ENCODE measurements around the gene TFIP11.

Gene TFIP11

GRCh38 chr22:26502688-26503561 is 9.3 kb downstream of the TFIP11 start:
- peak; percentile 53 to 69 for ATAC-seq

- ATAC-seq, result no peak
Measured at GRCh38 chr22:26501996-26502395, 10.3 kb downstream of the TFIP11 start.

- ATAC-seq, result no peak
Measured at GRCh38 chr22:26499188-26499703, 13.0 kb downstream of the TFIP11 start.

GRCh38 chr22:26496456-26496855 is 15.8 kb downstream of the TFIP11 start:
- ATAC-seq, result no peak

GRCh38 chr22:26494506-26494905 is 17.8 kb downstream of the TFIP11 start:
- ATAC-seq, result no peak

GRCh38 chr22:26492220-26492619 is 20.1 kb downstream of the TFIP11 start:
- ATAC-seq, result no peak

GRCh38 chr22:26489447-26490036 is 22.7 kb downstream of the TFIP11 start:
- no peak for ATAC-seq

GRCh38 chr22:26487996-26488395 is 24.3 kb downstream of the TFIP11 start:
- no peak for ATAC-seq

- ATAC-seq, result no peak
Measured at GRCh38 chr22:26486394-26486793, 25.9 kb downstream of the TFIP11 start.

- no peak for ATAC-seq
Measured at GRCh38 chr22:26485806-26486390, 26.4 kb downstream of the TFIP11 start.

- ATAC-seq, result no peak
Measured at GRCh38 chr22:26485013-26485412, 27.3 kb downstream of the TFIP11 start.

GRCh38 chr22:26484360-26484706 is 27.9 kb downstream of the TFIP11 start:
- ATAC-seq, result peak; percentile 50 to 51

- ATAC-seq, result peak; percentile 79 to 81
Measured at GRCh38 chr22:26483439-26484359, 28.6 kb downstream of the TFIP11 start, which contains the start of the genes HPS4 and SRRD. Gene HPS4 (minus strand): TSS chr22:26483783. CDS start chr22:26481762, 2,021 bp downstream. Gene SRRD (plus strand): TSS chr22:26483877. CDS start chr22:26483891, 14 bp downstream.

GRCh38 chr22:26483043-26483438 is 29.2 kb downstream of the TFIP11 start:
- no peak for ATAC-seq

GRCh38 chr22:26482161-26482560 is 30.1 kb downstream of the TFIP11 start:
- no peak for ATAC-seq

GRCh38 chr22:26481694-26482093 is 30.6 kb downstream of the TFIP11 start:
- no peak for ATAC-seq

- ATAC-seq, result no peak
Measured at GRCh38 chr22:26481112-26481693, 31.1 kb downstream of the TFIP11 start.

- no peak for ATAC-seq
Measured at GRCh38 chr22:26480611-26480932, 31.7 kb downstream of the TFIP11 start.

GRCh38 chr22:26479792-26480610 is 32.3 kb downstream of the TFIP11 start:
- no peak for ATAC-seq

- ATAC-seq, result no peak
Measured at GRCh38 chr22:26479043-26479791, 33.1 kb downstream of the TFIP11 start.

Data from activated CD4-positive, CD25-positive, alpha-beta regulatory T cell treated with anti-CD3 and anti-CD28 coated beads, Interleukin-2, amount 50 U/mL, for 24 hours (primary cell).